Activated gamma-delta T cell (primary cell): Measurements from ENCODE around the gene PDX1.
"Not testable (repeated sequence)": the region's sequence is repeated elsewhere in the genome, so short reads cannot be mapped to it uniquely, and the experiment has no call there.

Experiments
- DNase-seq: peaks from one replicate; lab custom pipeline; 2025; lab: John Stamatoyannopoulos, UW

Gene PDX1

DNA sequence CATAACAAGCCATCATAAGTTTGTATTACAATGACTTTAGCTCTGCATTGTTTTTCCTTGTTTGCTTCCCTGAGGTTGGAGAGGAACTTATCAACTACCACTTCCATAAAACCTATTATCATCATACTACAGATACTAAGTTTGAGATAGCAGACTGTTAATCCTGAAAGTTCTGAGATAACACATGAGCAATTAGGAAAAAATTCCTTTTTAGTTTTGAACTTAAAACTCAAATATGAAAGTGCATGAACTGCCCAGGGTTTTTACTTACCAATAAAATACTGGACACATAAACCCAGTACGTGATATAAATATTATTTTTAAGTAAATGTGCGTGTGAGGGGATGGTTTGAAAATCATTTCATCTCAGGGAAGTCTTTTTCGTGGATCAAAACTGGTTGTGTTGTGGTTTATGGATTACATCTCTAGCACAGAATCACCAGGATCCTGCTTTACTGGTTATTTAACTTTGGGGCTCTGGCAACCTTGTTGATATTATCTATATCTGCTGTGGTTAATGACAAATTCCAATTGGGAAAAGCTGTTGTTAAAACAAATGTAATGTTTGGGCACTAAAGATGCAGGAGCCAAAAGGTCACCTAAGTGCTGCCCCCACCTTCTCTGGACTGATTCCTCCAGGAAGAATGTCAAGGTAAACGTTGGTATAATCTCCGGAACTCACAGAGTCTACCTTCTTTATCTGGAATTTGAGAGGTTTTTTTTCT, 36.9 kb downstream of the PDX1 start:
- DNase-seq: no peak

DNA sequence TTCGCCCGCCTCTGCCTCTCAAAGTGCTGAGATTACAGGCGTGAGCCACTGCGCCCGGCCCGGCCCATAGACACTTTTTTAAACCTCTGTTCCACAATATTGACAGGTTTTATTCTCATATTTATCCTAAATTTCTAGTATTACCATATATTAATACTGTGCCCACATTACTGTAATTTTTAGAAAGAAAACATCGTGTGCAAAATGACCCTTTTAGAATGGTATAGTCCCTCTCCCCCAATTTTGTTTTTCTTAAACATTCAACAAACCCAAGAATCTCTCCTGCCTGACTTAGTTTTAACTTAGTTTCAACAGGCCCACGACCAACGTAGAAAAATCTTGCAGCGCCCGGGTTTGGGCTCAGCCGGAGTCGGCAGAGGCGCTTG, 40.2 kb downstream of the PDX1 start:
- no peak for DNase-seq

DNA sequence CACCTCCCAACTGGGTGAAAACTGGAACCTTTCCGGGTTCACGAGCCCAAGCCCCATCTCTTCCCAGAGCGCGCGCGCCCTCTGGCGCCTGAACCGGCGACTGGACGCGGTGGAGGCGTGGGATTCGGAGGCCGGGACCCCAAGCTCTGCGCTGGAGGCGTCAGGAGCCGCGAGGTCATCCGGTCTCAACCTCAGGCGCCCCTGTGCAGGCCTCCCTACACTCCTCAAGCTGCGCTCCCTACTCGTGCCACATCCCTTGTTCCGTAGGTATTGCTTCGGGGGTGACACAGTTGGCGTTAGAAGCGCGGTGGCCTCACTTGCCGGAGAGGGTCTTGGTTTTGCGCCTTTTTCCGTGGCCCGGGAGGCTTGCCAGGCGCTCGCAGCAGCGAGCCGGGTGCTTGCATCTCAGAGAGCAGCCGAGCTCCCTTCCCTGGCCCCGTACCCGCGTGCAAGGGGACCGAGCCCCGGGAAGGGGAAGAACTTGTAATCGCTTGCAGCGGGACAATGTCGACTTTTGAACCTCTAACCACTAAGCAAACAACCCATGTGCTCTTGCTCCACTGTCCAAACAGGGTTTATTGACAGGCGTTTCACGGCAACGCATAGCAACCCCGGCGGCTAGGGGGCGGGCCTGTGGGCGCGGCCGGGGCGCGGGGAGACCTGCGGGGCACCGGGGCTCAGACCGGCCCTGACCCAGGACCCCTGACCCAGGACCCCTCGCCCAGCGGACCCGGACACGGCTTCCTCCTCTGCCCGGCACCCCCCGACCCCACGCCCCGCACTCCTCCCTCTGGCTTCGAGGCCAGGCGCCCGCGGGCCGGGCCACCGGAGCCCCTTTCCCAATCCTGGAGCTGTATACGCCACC, 40.8 kb downstream of the PDX1 start:
- no peak for DNase-seq

DNA sequence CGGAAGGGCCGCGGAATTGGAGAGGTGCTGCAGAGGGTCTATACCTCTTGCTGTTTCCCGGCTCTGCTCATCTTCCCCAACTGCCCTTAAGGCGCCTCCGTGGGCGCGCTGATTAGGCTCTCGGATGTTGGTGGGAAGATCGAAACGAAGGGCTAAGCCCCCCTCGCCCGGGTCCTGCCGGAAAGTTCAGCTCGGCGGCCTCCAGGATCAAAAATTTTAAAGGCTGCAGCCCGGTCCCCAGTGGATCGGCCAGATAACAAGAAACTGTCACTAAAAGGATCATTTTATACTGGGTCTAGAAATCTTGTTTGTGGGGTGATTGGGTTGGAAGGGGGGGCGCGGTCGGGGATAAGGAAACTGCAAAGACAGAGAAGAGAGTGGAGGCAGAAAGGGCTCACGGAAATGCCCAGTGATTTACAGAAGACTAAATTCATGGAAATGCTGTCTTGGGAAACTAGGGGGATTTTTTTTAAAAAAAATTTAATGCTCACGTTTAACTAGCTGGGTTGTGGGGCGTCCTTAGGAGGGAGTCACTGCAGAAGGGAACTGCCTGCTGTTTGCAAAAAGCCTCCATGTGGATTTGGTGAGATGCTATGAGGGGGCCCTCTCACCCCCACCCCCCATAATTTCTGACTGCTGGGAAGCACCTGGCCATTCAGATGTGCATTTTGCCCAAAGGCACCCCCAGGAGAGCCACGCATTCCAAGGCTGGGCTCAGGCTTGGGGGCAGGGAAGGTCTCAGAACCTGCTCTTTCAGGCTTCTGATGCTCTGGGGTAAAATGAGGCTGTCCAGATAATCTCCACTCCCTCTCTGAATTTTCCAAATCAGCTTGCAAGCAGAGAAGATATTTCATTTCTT, 41.7 kb downstream of the PDX1 start:
- no peak for DNase-seq

DNA sequence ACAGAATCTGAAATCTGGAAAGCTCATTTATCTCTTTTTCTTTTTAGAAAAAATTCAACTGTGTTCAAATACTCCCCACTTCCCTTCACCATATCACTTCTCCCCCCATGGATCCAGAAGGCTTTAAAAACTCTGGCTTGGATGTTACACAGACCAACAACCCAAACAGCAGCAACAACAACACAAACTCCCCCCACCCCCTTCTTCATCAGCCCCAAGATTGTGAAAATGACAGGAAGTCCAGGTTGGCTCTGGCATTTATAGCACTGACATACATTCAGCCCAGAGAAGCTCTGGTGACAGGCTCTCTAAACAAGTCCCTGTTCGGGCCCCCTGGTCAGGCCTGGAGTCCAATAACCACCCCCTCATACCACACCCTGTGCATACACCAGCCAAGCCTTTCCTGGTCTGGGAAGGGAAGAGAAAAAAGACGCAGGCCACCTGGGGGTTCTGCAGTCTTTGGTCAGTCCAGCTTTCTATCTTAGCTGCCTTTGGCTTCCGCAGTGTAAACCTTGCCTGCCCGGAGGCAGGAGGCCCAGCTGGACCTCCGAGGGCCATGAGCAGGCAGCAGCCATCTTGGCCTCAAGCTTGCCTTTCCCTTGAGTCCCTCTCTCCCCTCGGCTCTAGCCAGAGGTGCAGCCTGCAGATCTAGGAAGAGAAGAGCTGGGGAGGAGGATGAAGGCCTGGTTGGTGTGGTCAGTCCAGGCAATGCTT, 42.5 kb downstream of the PDX1 start:
- no peak for DNase-seq

GRCh38 chr13:27962982-27963381, 43.2 kb downstream of the PDX1 start:
- no peak for DNase-seq

- DNase-seq: no peak
Observed at GRCh38 chr13:27963491-27963890, 43.7 kb downstream of the PDX1 start.

- DNase-seq: not testable (repeated sequence)
Observed at GRCh38 chr13:27964206-27964605, 44.4 kb downstream of the PDX1 start.

- DNase-seq: no peak
Observed at GRCh38 chr13:27964741-27965323, 45.0 kb downstream of the PDX1 start.

DNA sequence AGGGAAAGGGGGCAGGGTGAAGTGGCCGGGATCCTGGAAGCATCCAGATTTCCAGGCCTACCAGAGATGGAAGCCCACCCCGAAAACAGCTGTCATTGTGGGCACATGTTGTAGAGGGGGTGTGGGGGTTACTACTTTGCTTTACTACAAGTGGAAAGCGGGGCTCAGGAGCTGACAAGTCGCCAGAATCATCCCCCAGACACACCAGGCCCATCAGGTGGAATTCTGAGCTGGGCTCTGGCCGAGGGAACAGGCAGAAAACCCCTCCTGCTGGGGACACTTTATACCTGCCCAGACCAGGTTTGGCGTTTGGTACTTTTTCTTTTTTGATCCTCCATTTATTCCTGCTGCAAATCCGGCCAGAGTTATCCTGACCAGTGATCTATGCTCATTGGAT, 45.5 kb downstream of the PDX1 start:
- no peak for DNase-seq

- no peak for DNase-seq
Observed at GRCh38 chr13:27965740-27966640, 46.2 kb downstream of the PDX1 start.

DNA sequence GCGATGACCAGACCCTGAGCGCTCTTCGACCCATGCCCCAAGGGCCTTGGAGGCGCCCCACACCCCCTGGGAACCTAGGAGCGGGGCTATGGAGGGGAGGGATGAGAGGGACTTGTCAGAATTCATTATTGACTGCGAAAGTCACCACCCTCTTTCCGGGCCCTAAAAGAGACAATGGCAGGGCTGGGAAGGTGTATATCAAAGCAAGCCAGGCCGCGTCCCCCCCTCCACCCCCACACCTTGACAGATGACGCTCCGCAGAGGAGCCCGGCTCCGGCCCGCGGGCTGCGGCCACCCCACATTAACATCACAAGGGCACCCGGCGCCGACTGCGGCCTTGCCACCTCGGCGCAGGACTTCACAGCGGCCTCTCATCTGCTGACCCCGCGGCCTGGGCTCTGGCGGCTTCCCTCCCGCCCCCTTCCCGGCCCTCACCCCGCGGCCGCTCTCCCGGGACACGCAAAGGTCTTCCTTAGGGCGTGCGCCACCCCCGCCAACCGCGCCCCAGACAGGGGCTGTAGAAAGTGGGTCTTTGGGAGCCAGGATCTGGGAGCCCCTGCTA, 46.9 kb downstream of the PDX1 start:
- no peak for DNase-seq

DNA sequence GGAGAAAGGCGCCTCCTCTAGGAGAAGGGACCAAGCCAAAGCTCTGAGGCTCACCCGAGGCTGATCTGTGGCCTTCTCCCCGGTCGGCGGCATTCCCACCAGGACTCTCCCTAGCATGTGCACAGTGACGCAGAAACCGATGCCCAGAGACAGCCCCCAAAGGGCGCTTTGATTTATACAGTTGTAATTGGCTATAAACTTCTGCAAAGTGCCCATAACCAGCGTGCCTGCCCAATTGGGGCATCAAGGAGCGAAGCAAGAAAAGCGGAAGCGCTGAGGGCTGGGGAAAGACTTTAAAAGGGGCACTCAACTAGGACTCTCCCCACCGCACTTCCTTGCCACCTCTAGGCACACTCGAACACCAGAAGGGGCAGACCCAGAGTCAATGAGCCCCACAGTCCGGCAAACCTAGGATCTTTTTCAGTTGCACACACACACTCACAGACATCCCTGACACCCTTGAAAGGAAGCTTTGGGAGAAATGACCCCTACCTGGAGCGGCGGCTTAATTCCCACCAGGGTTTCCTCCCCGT, 47.5 kb downstream of the PDX1 start:
- DNase-seq: no peak

GRCh38 chr13:27967736-27968315, 48.0 kb downstream of the PDX1 start:
- DNase-seq: no peak

DNA sequence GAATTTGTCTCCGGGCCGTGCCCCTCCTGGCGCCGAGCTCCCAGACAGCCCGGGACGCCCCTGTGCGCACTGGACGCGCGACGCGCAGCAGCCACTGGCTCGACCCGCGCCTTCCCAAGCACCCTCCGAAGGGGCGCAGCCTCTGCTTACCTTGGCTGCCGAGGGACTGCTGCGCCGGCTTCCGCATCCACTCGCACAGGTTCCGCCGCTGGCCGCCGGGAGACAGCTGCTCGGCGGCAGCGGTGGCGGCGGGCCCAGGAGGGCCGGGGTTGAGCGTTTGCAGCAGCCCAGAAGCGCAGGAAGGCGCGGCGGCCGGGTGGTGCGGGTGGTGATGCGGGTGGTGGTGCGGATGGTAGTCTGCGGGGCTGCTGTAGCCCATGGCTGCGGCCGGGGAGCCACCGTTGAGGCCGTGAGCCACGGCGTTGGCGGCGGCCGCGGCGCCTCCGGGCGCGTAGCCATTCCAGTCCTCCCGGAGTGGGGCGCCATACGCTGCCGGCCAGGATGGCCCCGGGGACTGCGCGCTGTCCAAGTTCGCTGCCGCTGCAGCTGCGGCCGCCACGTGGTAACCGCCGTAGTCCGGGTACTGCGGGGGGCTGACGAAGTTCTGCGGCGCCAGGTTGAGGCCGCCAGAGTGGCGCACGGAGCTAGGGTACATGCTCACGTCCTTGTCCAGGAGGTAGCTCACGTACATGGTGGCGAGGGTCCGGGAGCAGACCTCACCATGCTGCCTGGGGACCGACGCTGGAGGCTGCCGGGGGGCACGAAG, 48.7 kb downstream of the PDX1 start:
- DNase-seq: no peak

DNA sequence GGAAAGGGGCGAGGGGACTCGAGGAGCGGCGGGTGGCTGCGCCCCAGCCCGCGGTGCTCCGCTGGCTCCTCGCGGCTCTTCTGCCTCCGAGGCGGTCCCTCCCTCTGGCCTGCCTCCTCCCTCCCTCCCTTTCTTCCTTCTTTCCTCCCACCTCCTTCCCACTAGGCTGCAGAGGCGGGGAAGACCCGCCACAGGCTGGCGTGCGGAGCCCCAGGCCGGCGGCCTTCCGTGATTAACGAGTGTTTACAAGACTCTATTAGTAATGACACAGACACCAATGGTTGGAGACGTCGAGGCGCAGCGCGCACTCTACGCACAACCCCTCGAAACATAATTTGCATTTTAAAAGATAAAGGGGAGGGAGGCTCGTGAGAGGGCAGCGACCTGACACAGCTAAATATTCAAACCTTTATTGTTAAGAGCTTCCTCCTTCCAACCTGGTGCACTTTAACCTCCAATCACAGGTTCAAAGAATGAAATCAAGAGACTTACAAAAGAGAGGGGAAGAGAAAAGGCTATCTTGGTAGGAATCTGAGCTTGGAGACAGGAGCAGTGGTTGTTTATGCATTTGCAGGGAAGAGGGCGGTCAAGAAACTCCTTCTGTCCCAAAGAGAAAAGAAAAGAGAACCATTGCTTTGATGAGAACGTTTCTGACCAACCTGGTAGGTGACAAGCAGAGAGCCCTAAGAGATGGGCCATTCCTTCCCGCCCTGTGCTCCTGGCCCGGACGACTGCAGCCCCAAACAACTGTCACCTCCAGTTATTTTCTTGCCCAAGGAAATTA, 49.5 kb downstream of the PDX1 start, which contains the start of gene CDX2:
TSS of gene CDX2 (minus strand) at position 234 of the 784 bp plus-strand sequence. CDS start 309 bp downstream, outside the sequence.
- no peak for DNase-seq

GRCh38 chr13:27969866-27970229, 50.0 kb downstream of the PDX1 start:
- no peak for DNase-seq
